HG03571 (cell line): ENCODE results near the gene DNPH1.

Source experiments
- ATAC-seq: cut with Tn5 transposase; IDR thresholded peaks from one replicate; pipeline ENCODE4 v1.9.1; 2021; ENCODE audit not compliant: unreplicated experiment

DNPH1 gene

GRCh38 chr6:43228951-43229802 lies at the start of gene DNPH1:
Gene DNPH1, minus strand, starts transcription at chr6:43229481. Its CDS starts 25 bp downstream, at chr6:43229456.
- ATAC-seq: peak; percentile 63

GRCh38 chr6:43278524-43279078 lies 49.3 kb upstream of the DNPH1 start:
- ATAC-seq: no peak

GRCh38 chr6:43277643-43278523 lies 48.6 kb upstream of the DNPH1 start:
- no peak for ATAC-seq

- no peak for ATAC-seq
Observed at GRCh38 chr6:43277306-43277642, 48.0 kb upstream of the DNPH1 start.

- ATAC-seq: no peak
Observed at GRCh38 chr6:43276577-43277305, 47.5 kb upstream of the DNPH1 start.

GRCh38 chr6:43275801-43276576 lies 46.7 kb upstream of the DNPH1 start:
- no peak for ATAC-seq

GRCh38 chr6:43274916-43275597 lies 45.8 kb upstream of the DNPH1 start:
- ATAC-seq: no peak

- no peak for ATAC-seq
Observed at GRCh38 chr6:43274127-43274915, 45.0 kb upstream of the DNPH1 start.

- ATAC-seq: no peak
Observed at GRCh38 chr6:43273707-43274106, 44.4 kb upstream of the DNPH1 start.

- no peak for ATAC-seq
Observed at GRCh38 chr6:43271944-43272343, 42.7 kb upstream of the DNPH1 start.

- ATAC-seq: no peak
Observed at GRCh38 chr6:43271103-43271815, 42.0 kb upstream of the DNPH1 start.

- no peak for ATAC-seq
Observed at GRCh38 chr6:43269273-43270007, 40.2 kb upstream of the DNPH1 start.

- ATAC-seq: no peak
Observed at GRCh38 chr6:43268782-43269272, 39.5 kb upstream of the DNPH1 start.

- no peak for ATAC-seq
Observed at GRCh38 chr6:43268355-43268700, 39.0 kb upstream of the DNPH1 start.

GRCh38 chr6:43267619-43268354 lies 38.5 kb upstream of the DNPH1 start:
- ATAC-seq: no peak

GRCh38 chr6:43265564-43265963 lies 36.3 kb upstream of the DNPH1 start:
- no peak for ATAC-seq

- no peak for ATAC-seq
Observed at GRCh38 chr6:43264599-43265145, 35.4 kb upstream of the DNPH1 start.
